ENCODE data around the gene UBE2E1. TPM values are rescaled to one million over a fixed set of nuclear protein-coding genes. Genes with fewer than 3 reads are reported as not detected.

The UBE2E1 gene
- total RNA-seq: 106 and 118 TPM in 2 replicates

DNA sequence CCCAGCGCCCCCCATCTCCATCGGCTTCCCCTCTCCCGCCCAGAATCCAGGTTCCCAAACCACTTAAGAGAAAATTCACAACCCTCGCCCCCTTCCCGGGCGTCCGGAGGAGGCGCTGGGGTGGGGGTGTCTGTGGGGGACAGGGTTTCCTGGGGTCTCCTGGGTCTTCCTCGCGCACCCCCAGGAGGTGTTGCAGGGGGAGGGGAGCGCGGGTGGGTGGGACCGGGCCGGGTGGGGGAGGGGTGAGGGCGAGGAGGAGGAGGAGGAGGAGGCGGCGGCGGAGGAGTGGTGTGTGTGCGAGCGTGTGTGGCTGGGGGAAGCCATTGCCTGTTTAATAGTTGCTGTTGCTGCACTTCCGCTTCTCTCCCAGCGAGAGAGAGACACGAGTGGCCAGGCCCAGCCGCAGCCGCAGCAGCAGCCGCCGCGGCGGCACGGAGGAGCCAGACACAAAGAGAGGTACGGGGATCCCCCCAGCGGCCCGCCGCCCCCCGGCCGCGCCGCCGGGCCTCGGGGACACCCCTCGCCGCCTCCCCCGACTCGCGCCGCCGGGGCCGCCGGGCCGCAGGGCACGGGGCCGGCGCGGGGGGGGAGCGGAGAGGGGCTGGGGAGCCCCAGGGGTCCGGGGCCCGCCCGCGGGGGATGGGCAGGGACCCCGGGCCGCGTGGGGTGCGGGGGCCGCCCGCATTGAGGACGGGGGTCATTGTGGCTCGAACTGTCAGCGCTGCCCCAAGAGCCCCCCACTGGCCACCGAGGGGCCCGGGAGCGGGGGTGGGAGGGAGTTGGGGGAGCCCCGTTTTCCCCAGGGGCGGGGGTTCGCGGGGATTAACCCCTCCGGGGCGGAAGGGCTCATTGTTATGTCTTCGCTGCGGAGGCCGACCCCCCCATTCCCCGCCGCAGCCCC, at the start of gene UBE2E1:
UBE2E1 (plus strand) TSS at position 323 of the 901 bp plus-strand sequence. CDS start 1,315 bp downstream, outside the sequence.
- DNase-seq (ENCODE audit: low read depth in 2 of 2): peak; percentile 45 to 73

DNA sequence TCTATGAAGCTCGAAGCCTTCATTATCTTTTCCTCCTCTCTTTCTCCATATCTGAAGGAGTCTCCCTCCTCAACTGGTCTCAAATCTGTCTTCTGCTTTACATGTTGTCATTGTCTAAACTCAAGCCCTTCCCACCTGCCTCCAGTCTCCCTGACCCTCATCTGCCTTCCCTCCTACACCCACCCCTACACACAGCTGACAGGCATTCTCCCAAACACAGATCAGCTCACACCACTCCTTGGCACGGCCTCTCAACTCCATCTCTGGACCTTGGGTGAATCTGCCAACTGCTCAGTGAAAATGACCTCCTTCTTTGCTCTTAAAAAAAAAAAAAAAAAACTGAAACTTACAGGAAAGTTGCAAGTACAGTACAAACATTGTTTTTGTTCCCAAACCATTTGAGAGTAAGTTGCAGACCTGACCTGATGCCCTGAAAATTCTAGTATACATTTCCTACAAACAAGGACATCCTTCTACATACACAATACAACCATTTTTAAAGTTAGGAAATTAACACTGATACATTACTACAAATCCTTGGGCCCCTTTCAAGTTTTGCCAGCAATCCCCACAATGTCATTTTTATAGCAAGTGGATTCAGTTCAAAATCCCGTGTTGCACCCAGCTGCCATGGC, 49.4 kb upstream of the UBE2E1 start:
- no peak for DNase-seq (ENCODE audit: low read depth in 2 of 2)

DNA sequence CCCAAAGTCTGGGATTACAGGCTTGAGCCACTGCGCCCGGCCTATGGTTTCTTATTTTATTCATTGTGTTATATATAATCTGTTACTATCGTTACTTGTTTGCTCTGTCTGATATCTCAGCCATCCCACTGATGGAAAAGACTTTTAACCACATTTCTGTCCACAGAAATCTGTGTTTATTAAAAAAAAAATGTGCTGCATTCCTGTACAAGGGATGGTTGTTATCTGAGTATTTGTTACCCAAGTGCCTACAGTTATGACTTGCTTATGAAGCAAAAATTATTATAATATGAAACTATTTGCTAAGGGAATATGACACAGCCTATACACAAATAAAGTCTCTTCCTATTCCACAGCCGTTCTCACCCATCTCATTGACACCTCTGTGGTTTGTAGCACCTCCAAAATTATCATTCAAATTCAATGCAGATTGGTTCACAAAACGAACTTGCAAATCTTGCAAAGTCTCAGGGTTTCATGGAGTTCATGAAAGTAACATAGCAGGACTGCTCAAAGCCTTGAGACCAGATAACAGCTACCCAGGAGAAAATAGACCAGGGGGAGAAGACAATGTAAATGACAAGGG, 47.4 kb upstream of the UBE2E1 start:
- no peak for DNase-seq (ENCODE audit: low read depth in 2 of 2)

DNA sequence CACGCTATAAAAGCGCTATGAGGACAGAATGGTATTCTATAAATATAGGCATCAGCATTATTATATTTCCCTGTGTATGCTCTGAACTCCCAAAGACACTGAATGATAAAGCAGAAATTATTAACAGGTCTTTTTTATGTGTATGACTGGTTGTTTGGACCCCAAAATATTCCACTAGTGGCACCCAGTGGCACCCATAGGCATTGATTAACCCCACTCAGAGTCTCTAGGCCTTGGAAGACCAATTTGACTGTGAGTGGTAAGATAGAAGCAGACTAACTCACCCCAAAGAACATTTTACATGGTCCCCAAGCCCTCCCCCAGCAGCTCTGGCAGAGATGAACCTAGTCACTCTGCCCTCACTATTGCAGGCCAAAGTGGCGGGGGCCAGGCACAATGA, 45.4 kb upstream of the UBE2E1 start:
- DNase-seq (ENCODE audit: low read depth in 2 of 2): no peak

DNA sequence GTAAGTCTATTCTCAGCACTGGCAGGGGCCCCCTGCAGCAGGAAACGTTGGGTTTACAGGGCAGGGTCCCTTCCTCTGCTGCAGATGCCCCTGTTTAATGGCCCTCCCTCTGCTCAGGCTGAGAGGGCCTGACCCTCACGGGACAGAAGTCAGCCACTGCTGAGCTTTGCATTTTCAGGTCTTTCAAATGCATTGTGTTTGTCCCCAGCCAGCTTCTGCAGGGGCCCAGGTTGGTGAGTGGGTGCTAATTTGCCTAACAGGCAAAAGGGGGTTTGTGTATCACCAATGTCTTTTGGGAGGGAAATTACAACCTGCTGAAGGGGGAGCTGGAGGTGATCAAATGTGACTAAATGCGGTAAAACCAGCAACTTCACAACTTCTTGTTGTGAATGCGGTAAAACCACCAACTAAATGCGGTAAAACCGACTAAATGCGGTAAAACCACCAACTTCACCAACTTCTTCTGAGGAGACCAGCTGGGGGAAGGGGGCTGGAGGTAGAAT, 44.8 kb upstream of the UBE2E1 start:
- DNase-seq (ENCODE audit: low read depth in 2 of 2): no peak

DNA sequence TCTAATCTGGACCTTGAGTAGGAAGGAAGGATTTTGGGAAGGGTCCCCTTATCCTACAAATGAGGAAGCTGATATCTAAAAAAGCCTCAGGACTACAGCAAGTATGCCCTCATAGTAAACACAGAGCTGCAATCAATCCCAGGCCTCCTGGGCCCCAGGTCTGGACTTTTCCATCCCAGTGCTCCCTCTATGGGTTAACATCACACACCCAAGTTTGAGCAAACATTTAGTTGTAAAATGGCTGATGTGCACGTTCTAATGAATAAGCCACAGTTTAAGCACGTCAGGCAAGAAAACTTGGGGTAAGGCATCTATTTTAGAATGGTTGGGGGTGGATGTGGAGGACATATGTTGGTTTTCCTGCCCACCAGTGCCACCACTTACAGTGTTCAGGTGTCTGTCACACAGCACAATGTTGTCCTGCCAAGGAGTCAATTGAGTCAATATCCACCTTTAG, 44.3 kb upstream of the UBE2E1 start:
- DNase-seq (ENCODE audit: low read depth in 2 of 2): peak; percentile 47 to 73

DNA sequence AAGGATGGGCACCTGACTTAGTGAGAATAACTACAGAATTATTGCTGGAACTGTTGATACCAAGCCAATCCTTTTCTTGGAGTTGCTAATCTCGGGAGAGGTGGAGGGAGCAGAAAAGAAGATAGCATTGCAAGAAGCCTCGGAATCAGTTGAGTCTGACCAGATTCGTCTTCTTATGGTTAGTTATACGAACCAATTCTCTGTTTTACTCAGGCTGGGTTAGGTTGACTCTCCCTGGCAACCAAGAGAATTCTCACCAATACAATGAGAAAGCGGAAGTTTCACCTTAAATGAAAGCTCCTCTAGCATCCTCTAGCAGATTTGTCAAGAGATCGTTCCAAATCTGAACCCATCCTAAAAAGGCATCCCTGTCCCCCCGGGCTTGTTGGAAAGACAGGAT, 43.5 kb upstream of the UBE2E1 start:
- DNase-seq (ENCODE audit: low read depth in 2 of 2): no peak

DNA sequence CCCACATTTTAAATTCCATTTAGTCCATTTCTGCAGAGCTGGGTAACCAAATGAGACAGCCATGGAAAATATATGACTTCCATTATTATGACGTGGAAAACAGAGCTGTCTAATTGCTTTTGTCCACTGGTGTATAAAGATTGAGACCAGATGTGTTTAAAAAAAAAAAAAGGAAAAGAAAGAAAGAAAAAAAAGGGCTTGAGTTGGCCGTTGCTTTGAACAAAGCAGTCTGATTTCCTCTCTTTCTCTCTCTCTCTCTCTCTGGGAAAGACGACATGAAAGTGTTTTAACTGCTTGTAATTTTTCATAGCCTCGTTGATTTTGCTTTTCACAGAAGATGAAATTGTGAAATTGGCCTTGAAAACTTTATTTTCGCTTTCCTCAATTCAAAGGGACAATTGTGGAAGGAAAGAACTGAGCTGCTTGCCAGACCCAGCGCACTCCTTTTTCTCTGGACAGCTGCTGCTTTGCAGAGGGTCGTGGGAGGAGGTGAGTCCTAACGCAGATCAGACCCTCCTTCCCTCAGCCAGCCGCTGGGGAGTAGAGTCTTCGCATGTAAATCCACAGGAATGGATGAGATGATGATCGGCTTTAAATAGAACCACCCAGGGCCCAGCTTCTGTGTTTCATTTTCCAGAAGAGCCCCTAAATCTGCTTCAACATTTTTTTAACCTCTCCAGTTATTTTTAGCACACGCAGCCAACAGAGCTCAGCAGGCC, 42.8 kb upstream of the UBE2E1 start:
- no peak for DNase-seq (ENCODE audit: low read depth in 2 of 2)

DNA sequence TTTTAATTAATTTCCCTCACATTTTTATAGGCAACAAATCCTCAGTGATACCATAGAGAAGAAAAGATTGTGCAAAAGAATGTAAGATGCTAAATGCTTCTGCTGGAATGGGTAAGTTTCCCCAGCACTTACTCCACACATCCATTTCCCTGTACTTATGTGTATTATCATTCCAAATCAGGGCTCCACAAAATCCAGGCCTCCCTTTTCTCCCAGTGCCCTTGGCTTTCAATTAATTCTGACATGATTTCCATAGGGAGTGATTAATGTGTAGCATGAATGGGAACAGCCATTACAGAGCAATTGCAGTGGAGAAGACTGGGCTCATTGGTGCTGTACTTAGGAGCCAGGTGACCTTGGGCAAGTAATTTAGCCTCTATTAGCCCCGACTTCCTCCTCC, 41.3 kb upstream of the UBE2E1 start:
- no peak for DNase-seq (ENCODE audit: low read depth in 2 of 2)

DNA sequence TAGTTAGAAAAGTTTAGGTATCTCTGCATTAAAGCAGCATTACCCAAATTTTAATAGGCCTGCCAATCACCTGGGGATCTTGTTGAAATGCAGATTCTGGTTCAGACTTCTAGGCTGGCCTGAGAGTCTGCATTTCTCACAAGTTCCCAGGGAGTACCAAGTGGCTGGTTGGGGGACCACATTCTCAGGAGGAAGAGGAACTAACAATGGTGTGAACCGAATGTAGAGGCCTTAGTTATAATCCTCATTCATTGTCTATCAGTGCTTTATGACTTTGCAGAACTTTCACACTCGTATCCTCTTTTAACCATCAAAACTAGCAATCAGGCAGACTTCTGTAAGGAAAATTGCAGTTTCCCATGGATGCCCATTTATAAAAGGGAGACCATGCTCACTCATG, 38.2 kb upstream of the UBE2E1 start:
- DNase-seq (ENCODE audit: low read depth in 2 of 2): no peak

DNA sequence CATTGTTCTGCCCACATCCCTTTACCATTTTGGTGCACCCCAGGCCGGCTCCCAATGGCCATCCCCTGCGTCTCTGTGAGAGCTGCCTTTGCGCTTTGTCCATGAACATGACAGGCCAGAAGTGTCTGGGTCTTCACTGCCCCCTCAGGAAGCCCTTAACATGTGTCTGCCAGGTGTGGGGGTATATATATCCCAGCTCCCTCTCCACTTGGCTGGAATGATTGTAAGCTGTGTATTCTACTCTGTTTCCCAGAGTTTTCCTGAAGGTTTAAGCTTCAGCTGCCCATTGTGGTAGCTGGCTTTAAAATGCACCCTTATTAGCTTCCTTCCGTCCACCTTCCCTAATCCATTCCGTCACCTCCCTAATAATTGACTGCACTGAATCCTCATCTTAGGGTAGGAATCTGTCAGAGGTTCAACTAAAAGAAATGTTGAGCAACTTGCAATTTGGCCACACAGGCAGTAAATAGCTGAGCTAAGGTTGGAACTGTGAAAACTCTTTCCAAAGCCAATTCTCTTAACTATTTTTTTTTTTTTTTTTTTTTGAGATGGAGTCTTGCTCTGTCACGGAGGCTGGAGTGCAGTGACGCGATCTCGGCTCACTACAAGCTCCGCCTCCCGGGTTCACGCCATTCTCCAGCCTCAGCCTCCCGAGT, 30.4 kb upstream of the UBE2E1 start:
- DNase-seq (ENCODE audit: low read depth in 2 of 2): no peak

DNA sequence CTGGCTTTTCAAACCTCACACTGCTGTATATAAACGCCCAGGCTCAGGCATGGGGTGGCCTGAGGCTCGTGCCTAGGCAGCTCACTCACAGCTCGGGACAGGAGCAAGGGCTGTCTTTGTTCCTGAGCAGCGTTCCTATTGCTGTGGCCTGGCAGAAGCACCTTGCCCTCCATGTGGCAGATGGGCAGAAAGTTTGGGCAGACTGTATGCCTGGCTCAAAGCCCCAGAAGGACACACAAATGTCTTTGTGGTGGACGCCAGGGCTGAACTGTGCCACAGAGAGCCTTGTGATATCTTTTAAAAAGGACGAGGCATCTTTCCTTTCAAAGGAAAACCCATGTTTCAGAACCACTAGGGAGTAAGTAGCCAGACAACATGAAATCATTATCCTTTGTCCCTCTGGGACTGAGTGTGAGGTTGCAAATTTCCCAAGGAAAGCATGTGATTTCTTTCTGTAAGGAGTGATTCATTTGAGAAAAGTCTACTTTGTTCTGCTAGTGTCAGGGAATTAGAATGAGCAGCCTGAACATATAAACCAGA, 29.3 kb upstream of the UBE2E1 start:
- peak in 1 of 2 donors; percentile 42 for DNase-seq (ENCODE audit: low read depth in 2 of 2)

DNA sequence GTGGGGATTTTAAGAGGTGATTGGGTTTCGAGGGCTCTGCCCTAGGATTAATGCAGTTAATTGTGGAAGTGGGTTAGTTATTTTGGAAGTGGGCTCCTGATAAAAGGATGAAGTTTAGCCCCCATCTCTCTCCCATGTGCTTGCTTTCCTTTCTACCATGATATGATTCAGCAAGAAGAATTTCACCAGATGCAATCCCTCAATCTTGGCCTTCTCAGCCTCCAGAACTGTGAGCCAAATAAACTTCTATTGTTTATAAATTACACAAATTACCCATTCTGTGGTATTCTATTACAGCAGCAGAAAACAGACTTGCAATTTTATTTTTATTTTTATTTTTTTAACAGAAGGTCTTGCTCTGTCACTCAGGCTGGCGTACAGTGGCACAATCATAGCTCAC, 27.3 kb upstream of the UBE2E1 start:
- no peak for DNase-seq (ENCODE audit: low read depth in 2 of 2)

DNA sequence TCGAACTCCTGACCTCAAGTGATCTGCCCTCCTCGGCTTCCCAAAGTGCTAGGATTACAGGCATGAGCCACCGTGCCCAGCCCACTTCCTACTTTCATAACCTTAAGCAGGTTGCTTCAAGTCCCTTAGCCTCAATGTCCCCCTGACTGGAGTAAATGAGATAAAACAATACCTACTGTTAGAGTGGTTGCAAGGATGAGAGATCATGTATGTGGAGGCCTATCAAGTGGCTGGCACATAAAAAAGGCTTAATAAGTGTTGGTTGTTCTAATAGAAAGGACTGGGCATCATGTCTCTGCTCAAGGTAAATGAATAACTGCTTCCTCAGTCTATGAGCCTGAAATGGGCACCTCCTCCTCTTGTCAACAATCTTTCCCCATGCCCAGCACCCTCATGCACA, 25.9 kb upstream of the UBE2E1 start:
- DNase-seq (ENCODE audit: low read depth in 2 of 2): no peak

DNA sequence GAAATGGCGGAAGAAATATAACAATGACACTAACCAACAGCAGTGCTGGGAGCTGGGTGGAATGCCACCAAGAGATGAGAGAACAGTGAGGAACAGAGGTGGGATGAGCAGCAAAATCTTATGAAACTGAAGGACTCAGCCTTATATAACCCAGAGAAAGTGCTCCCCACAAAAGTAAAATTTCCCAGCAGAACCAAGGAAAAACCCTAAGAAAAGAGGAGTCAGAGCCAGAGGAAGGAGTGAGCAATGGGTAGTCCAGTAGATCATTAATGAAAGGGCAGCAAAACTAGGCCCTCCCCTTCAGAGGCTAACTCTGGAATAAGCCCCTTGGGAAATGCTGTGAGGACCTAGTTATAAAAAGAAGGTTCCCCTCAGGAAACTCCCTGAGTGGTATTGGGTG, 24.7 kb upstream of the UBE2E1 start:
- DNase-seq (ENCODE audit: low read depth in 2 of 2): no peak

DNA sequence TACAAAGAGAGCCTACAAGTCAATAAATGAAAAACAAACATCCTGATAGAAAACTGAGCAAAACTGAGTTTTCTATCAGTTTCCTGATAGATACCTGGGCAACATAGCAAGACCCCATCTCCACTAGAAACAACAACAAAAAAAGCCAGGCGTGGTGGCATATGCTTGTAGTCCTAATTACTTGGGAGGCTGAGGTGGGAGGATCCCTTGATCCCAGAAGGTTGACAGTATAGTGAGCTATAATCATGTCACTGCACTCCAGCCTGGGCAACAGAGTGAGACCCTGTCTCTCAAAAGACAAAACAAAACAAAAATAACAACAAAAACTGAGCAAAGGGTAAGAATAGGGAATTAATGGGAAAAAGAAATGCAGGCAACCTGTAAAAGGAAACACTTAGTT, 23.9 kb upstream of the UBE2E1 start:
- no peak for DNase-seq (ENCODE audit: low read depth in 2 of 2)

DNA sequence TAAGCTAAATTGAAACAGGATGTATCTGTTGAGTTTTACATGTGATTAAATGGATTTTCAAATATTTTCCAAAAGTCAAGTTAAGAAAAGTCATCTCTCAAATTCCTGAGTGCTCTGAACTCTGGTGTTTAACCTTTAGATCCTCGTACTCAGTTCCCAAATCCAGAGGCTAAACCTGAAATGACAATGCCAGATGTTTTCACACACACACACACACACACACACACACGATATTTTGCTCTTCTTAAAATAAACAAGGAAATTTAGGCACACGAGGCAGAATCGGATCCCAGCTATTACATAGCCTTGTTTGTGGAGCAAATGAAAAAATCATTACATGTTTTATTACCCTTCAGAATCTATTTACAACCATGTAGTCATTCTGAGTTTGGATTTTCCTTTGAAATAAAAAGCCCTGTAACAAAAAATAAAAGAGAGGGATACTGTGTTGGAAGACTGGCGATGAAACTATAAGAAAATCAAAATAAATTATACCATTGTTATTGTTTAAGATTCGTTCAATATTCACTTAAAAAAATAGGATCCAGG, 20.6 kb upstream of the UBE2E1 start:
- no peak for DNase-seq (ENCODE audit: low read depth in 2 of 2)

DNA sequence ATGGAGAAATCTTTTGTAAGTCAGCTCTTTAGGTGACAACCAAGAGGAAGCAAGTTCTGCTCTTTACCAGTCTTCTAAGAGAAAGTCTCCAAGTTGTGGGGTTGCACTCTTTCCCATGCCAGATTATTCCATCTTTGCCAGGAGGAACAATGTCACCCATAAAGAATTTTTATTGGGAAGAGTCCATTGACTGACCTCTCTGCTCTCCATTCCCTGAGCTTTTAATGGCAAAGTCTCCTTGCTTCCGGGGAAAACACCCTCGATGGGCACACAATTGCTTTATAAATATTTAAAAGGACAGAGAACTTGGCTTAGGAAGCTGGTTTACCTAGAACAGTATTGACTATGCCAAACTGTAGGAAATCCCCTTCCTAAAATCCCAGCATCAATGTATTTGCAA, 19.9 kb upstream of the UBE2E1 start:
- no peak for DNase-seq (ENCODE audit: low read depth in 2 of 2)

DNA sequence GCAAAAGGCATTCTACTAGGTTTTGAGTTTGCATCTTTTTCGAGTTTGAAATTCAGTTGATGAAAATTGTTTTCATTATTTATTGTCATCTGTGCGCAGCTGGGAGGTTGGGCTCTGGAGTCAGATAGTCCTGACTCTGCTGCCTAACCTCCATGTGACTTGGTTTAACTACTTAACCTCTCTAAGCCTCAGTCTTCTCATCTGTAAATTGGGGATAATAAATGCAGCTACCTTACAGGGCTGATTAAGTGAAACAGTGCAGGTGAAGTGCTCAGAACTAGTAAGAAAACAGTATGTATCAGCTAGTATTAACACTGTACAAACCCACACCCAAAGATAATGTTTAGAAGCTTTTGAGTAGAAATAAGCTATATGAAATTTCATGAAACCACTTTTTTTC, 14.1 kb upstream of the UBE2E1 start:
- DNase-seq (ENCODE audit: low read depth in 2 of 2): no peak

DNA sequence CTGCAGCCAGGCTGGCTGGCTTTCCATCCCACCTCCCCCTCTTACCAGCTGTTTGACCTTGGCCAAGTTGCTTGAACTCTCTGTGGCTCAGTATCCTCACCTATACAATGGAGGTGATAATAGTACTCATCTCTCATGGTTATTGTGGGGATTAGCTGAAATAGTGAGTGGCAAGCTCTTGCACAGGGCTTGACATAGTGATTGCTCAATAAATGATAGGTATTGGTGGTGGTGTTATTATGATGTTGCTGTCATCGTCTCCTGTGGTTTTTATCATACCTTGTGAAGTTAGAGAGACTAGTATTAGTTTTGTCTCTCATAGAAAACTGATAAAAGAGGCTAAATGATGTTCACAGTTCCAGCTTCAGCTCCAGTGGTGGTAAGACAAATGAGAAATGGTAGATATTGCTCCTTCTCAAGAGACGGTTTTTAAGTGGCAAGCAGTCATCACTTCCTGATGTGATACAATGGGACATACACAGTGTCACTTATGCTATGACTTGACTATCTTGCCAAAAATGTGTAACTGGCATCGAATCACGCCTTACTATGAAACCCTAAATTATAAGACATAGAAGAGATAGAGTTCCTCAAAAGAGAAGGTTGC, 12.1 kb upstream of the UBE2E1 start:
- no peak for DNase-seq (ENCODE audit: low read depth in 2 of 2)
